GM21825 (cell line): ENCODE measurements around the gene SLC45A3.
"Not testable (repeated sequence)": the region's sequence is repeated elsewhere in the genome, so short reads cannot be mapped to it uniquely, and the experiment has no call there.

ENCODE experiments used
- ATAC-seq: cut with Tn5 transposase; IDR thresholded peaks from one replicate; pipeline ENCODE4 v1.9.1; 2021; ENCODE audit warnings: mild to moderate bottlenecking, moderate library complexity; ENCODE audit not compliant: unreplicated experiment

SLC45A3 gene, protein sequence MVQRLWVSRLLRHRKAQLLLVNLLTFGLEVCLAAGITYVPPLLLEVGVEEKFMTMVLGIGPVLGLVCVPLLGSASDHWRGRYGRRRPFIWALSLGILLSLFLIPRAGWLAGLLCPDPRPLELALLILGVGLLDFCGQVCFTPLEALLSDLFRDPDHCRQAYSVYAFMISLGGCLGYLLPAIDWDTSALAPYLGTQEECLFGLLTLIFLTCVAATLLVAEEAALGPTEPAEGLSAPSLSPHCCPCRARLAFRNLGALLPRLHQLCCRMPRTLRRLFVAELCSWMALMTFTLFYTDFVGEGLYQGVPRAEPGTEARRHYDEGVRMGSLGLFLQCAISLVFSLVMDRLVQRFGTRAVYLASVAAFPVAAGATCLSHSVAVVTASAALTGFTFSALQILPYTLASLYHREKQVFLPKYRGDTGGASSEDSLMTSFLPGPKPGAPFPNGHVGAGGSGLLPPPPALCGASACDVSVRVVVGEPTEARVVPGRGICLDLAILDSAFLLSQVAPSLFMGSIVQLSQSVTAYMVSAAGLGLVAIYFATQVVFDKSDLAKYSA

DNA sequence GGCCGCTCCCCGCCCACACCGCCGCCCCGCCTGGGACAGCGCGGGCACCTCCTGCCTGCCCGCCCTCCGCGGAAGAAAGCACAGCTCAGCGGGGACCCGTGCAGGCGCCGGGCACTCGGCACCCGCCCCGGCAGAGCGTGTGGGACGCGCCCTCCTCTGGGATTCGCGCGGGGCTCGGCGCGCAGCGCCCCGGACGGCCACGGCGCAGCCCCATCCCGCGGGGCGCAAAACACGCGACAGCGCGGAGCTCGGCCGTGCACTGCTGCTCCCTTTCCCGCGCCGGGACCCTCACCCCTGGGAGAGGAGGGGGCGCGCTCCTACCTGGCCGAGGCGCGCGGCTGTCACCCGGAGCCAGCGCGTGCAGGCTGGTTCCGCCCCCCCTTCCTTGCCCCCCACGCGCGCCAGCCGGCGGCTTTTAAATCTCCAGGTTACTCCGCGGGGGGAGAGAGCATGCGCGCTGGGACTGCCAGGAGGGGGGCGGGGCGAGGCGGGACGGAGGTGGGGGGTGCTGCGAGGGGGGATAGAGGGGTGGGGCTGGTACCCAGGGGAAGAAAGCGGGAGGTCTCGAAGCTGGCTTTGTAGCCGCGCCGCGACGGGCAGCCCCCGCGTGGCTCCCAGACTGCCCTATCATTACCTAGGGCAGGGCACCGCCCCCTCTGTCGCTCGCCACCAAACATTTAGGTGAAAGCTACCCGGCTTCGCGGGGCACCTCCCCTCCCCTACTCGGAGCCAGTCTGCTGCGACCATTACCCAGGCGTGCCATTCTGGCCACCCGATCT, at the start of gene SLC45A3:
Gene SLC45A3, minus strand, starts transcription at position 437 of the 779 bp plus-strand sequence. CDS start 15,853 bp downstream, outside the sequence.
- no peak for ATAC-seq

DNA sequence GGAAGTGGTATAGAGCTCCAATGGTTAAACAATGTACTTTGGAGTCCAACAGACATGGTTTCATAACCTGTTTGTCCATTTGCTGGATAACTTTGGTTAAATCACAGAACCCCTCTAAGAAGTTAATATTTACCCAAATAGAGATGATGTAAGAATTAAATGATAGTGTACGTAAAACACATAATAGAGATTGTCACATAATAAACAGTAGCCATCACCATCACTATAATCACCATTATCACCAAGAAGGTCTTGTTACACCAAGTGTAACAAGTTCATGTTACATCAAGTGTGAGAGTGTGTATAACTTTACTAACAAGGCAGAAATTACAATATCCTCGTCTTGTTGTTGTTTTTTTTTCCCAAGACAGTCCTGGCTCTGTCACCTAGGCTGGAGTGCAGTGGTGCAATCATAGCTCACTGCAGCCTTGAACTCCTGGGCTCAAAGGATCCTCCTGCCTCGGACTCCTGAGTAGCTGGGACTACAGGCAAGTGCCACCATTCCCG, 46.4 kb upstream of the SLC45A3 start:
- no peak for ATAC-seq

DNA sequence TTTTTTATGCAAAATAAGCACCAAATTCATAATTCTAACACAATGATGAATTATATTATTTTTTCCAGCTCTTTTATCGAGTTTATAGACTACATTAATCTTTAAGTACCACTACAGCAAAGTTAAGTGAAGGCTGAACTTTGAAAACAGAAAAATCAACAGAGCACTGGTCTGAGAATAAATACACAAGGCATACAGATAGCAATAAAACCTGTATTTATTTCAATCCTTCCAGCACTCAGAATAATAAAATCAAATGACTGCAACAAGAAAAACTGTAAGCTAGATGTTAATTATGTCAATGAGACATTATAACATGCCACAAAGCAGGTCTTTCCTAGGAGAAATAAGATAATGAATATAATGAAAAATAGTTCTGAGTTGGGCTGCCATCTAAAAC, 45.2 kb upstream of the SLC45A3 start:
- ATAC-seq: no peak

DNA sequence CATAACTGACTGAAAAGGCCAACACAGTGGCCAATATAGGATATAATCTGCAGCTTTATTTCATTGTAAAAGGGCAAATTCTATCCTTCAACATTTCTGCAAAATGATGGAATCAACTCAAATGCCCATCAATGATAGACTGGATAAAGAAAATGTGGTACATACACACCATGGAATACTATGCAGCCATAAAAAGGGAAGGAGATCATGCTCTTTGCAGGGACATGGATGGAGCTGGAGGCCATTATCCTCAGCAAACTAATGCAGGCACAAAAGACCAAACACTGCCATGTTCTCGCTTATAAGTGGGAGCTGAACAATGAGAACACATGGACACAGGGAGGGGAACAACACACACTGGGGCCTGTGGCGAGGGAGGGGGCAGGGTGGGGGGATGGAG, 40.4 kb upstream of the SLC45A3 start:
- ATAC-seq: not testable (repeated sequence)

DNA sequence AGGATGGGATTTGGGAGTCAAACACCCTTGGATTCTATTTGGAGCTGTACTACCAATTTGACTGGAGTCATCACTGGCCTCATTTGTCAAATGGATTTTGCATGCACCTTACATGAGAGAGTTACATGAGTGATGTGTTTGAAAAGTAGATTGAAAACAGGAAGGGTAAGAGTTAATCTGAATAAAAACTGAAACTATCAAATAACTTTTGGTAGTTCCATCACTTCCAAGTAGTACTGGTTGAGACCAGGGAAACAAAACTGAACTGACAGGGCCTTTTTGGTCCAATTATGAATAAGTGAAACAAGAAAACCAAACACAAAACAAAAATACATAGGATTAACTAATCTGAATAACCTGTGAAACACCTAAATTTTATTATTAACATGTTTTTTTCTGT, 39.5 kb upstream of the SLC45A3 start:
- no peak for ATAC-seq

DNA sequence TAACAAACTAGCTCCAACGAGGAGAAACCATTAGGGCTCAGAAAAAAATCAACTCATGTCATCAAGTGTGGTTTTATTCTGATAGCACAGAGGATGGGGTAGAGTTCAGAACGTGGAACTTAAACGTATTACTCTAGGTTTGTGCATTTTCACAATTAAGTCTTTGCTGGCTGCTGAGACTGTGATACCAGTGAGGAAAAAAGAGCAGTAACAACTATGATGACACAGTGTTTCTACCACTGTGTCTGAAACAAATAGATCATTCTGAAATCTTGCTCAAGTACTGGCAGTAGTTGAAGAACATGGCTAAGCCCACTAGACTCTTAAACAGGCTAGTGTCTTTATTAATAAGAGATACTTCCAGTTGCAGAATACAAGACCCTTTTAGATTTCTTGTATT, 38.7 kb upstream of the SLC45A3 start:
- ATAC-seq: no peak

DNA sequence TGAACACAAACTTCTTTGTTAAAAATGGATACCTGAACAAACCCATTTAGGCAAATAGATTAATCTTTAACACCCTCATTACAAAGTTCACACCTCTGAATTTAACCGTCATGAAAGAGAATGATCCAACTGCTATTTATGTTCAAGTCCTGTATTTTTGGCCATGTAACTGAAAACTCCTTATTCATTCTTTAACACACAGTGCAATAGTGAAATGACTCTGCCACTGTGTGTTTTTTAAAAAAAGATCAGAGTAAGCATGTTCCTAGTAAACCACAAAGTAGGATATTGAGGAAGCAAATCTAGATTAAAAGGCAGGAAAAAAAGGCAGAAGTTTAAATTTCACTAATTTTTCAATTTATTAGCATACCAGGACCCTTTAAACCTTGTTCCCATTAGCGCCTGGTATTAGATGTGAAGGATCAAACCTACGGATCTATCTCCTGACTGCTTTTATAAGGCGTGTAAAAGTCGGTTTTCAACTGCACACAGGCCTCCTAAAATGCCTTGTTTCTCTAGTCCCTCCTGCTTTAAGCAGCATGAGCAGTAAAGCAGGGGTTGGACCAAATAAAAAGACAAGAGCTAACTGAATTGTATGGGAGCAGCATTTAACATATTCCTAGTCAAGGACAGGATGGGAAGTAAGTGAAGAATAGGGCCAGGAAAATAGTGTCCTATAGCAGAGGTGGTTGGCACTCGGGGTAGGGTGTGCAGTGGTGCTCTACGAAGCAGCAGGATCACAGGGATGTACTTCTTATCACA, 36.2 kb upstream of the SLC45A3 start:
- no peak for ATAC-seq

DNA sequence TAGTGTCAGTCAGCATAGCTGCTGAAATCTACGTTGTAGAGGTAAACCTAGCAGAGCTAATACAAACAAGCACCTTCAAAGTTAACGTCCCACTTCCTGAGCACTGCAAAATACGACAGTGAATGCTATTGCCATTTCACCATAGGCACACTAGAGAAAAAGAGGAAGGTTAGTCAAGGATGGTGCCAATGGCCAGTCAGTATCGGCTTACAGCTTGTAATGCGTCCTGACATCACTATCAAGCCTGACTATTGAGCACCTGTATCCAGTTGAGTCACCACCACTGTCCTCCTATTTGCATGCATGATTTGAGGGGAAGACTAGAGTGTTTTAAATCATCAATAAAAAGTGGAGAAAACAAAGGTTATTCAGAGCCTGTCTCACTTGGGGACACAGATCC, 35.3 kb upstream of the SLC45A3 start:
- ATAC-seq: no peak

DNA sequence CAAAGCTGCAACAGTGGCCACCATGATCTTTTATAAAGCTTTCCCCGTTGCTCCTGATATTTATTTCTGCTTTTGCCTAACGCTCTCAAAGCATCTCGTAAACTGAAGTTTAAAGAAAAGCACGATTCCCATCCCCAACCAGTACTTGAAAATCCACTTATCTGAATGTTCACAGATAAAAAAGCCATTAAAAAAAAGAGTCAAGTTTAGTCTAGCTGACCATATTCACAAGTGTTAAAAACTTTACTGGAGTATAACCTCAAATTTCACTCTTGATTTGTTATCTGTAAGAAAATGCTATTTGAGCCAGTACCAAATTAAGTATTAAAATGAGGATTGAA, 34.6 kb upstream of the SLC45A3 start:
- no peak for ATAC-seq

DNA sequence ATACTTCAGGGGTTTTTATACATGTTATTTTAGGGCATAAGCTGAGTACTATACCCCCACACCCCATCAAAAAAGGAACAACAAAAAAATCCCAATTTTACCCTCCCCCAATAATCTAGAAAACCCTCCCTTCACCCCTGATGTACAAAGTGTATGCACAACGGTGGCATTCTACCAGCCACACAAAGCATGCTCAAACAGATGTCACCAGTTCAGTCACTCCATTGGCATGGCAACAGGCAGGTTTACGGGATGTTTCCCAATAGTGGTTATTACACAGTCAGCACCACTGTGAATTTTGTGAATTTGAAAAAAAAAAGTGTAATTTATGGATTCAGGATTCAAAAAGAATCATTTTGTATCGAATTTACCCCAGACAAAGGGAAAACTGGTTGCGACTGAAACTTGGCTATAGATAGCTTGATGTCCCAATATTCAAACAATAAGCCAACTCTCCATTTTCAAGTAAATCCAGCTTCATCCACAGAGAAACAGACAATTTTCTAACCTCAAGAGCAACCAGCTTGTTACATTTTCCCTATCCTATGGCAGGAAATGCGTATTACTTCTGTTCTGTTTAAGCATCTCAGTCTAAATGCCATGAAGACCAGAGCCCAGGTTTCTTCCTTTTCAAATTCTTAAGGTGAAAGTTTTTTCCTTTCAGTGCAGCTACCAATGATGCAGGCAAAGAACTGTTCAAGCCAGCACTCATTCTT, 34.0 kb upstream of the SLC45A3 start:
- ATAC-seq: no peak

DNA sequence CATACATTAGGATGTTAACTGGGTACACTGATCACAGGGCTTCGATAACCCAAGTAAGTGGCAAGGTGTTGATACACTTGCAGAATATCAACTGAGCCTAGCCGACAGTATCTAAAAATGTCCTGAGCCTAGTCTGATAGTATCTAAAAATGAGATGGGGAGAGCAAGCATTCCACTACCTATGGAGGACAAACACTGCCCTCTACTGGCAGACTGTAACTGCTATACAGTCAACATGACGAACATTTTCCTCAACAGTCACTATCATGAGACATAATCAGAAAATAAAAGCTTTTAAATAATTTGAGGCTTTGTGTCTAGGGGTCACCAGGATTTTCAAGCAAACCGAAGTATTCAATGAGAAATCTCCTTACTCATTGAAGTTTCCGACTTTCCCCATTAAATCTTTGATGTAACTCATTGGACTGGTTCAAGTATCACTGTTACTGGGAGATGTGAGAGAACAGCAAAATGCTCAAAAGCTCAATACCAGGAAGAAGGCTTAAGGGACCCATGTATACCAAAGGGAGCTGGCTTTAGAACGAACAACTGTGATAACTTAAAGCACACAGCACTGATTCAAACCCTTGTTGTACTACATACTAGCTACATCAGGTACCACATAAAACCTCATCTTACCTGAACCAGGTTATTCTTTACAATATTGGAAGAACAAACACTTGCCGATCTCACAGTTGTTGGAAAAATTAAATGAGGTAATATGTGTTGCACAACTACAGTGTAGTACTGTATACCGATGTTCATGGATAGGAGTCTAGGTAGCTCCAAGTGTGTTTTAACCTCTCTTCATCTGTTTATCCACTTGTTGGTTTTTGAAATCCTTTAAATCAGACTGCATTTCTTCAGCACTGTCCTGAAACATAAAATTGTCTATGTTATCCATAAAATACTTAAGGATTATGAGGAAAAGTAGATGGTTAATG, 31.1 kb upstream of the SLC45A3 start:
- ATAC-seq: no peak

DNA sequence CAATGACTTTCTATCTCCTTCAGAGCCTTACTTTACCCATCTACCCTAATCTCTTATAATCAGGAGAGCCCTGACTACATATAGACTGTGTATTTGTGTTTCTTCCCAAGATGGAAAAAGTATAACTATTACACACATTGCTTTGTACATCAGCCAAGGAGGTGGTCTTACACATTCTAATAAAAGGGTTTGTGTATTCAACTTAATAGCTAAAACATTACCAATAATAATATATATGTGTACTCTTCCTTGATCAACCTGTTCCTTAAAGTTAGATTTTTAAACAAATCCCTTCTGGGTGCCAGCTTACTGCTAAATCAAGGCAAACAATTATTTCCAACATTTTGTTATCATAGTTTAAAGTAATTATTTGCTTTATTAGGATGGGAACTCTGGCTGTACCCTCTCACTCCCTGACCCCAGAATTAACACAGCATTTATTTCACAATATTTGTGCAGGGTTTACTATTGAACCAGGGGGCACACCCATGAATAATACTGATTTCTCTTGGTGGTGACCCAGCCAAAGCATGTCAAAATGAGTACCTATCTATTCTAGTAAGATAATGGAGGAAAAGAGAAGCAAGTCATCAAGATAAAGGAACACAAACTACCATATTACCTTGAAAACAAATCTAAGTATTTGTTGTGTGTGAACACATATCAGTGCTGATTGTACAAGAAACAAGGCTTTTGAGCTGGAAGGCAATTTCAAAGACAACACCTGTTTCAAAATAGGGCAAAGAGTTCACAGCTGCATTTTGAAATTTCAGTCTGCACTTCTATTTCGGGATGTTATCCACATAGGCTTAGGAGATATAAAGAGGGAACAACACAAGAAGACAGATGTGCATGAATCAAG, 30.1 kb upstream of the SLC45A3 start:
- ATAC-seq: no peak

DNA sequence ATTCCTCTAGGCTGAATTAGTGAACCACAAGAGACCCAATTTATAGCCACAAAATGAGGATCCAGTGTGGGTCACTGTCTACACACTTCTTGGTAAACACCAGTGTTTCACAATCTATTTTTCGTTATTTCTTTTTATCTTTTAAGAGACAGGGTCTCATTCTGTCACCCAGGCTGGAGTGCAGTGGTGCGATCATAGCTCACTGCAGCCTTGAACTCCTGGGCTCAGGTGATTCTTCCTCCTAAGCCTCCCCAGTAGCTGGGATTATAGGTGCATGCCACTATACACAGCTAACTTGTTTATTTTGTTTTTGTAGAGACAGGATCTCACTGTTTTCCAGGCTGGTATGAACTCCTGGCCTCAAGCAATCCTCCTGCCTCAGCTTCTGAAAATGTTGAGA, 29.3 kb upstream of the SLC45A3 start:
- ATAC-seq: no peak

DNA sequence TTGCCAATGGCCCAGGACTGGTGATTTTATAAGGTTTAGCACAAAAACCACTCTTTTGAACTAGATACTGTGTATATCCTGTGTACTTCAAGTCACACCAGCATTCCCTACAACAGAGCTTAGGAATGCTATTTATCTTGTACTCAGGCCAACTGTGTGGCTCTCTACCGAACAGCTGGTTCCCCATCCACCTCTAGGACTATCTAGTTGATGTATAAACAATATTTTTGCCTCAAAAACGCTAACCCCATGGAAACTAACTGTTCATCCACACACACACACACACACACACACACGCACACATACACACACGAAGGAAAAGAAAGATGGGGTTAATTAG, 28.7 kb upstream of the SLC45A3 start:
- no peak for ATAC-seq

DNA sequence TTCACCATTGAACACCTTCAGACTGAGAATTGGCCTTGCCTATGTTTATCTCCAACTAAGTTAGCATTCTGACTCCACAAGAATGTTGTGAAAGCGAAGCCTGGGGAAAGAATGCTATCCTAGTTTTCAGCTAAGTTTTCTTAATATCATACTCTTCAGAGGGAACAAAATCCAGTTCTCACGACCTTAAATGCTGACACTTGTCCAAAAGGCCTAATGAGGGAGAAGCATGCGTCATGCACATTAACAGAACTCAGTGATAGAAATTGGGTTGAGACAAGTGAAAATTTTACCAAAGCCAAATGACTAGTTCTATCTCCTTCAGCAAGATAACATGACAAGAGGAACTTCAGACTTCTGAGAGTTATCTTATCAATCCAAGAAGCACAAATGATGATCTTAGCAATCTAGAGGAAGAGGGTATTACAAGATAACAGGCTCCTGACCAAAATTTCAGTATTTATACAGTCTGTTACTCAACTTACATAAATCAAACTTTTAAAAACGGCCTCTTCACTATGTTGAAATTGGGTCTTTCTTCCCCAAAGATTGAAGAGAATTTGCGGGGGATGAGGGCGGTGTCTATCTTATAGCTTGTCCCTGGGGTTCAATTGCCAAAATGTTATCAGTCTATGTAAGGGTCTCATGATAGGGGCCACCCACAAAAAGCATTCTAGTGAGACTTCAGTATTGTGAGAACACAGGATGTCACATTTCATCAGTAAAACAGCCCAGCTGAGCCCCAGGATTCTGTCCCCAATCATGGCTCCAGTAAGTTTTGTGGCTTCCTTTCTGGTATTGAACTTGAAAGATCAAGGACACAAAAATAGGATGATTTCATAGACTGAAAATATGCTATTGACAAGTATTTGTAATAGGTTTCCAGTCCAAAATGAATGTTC, 26.5 kb upstream of the SLC45A3 start:
- no peak for ATAC-seq

DNA sequence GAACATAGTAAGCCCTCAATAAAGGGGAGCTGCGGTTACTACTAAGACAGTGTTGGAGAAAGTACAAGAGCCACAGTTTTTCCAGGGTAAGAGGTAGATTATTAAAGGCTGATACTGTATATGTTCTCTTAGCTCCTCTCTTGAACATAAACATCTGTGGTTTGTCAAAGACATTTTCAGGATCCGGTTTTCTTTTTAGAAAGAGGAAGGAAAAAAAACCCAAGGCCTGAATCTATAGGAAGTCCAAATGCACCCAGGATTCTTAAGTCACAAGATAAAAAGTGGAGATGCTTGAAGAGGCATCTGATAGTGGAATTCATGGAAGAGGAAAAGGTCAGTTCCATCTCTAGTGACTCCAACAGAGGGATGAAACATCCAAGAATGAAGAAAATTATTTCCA, 24.6 kb upstream of the SLC45A3 start:
- no peak for ATAC-seq

DNA sequence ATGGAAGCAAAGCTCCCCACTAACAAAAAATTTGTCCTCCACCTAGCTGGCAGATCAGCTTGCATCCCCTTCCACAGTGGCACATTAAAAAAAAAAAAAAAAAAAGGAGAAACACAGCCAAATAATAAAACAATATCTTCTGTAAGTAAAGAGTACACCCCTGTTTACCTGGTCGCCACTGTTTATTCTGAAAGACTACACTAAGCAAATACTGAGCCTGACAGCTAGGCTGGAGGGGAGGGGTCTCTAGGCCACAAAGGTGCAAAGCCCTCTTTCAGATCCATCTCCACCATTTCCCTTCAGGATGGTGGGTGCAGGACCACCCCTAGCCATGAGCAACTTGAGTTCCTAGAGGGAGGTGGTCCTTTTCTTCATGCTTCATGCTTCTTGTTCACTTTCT, 22.8 kb upstream of the SLC45A3 start:
- no peak for ATAC-seq

DNA sequence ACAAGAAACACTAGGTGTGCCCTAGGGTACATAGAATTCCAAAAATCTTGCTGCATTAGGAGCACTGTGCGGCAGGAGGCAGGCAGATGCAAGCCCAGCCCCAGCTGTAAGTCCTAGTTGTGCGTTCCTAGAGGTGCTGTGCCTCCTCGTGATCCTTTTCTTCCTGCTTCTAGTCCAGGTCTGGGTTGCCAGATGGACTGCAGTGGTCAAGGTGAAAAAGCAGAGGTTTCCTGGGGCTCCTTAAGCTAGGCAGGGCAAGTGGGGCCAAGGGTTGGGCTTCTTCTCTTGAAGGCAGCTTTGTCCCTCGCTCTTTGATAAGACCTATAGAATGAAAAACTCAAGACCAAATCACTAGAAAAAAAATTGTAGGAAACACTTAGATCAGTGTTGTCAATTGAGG, 21.6 kb upstream of the SLC45A3 start:
- ATAC-seq: no peak
